Stimulated activated CD8-positive, alpha-beta memory T cell treated with anti-CD3 and anti-CD28 coated beads, Interleukin-2, amount 100 ng/mL, for 1 hour (primary cell): ENCODE results near the gene CAPZA1.
A peak's percentile ranks its signal among the peaks of the same experiment; 100 is the strongest.

ENCODE experiments used
- DNase-seq, 2 donors: peaks; one replicate each; pipeline ENCODE4 v3.0.0-alpha.2; 2020; ENCODE audit warnings: low read depth in 2 of 2

CAPZA1 gene

DNA sequence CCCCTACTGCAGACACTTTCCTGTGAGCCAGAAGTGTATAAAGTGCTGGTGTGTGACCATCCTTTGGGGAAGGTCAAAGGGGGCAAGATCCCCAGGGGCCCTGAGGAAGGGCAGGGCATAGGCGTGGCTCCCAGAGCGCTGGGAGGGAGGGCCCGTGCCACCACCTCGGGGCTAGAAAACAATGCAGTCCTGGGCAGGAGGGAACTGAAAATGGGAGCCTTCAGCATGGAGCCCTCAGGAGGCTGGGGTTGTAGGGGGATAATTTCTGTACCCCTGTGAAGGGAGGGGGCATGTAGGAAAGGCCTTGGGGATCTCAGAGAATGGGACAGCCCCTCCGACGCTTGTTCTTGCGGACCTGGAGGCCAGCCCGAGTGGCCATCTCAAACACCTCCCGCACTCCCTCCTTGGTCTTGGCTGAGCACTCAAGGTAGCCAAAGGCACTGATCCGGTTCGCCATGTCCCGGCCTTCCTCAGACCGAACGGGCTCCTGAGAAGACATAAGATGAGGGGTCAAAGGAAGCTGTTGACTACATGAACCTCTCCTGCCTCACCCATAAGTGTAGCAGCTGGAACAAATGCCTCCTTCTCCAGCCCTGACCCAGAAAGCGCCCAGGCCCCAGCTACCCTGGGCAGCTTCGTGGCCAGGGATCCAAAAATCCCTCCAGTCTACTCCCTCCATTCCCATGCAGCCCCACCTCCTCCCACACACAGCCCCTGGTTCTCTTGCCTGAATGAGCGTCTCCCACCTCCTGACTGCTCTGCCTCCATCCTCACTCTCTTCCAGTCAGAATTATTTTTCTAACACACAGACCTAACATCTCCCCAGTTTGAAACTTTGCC, 81.8 kb downstream of the CAPZA1 start:
- DNase-seq: no peak

DNA sequence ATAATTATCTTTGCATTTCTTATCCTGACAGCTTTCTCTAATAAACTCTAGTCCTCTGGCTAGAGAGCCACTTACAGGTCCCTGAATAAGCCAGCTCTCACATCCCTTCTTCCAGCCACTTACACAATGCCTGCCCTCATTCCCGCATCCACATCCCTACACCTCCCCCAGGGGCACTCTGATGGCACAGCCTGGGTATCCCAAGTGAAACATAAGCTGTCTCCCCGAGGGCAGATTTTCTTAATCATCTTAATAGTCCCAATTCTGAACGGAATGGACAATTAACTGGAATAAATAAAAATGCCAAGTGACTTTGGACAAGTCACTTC, 82.4 kb downstream of the CAPZA1 start:
- no peak for DNase-seq

DNA sequence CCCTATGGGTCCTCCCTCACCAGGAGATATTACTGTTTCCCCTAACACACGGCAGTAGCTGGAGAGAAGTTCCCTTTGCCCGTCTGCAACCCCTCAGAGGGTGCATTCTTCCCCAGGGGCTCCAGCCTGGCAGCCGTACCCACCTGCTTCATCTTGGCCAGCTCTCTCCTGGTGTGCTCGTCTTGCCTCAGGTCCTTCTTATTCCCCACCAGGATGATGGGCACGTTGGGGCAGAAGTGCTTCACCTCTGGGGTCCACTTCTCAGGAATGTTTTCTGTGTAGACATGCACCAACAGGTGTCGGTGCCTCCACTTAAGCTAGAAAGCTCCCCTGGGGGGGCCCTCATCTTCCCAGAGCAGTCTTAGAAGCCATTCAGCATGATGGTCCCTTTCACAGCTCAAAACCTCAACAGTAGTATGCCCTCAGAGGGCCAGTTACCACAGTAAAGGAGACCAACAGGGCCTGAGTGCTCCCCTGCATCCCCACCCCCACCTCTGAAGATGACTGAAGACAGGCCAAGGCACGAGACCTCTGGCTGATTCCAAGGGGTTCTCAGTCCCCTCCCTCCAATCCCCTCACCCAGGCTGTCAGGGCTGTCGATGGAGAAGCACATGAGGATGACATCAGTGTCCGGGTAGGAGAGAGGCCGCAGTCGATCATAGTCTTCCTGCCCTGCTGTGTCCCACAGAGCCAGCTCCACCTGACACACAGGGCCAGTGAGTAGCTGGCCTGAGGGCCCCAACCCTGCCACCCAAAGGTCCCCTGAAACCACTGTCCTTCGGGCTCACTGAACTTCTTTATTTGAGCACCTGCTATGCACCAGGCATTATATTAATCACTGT, 83.0 kb downstream of the CAPZA1 start:
- DNase-seq: no peak

DNA sequence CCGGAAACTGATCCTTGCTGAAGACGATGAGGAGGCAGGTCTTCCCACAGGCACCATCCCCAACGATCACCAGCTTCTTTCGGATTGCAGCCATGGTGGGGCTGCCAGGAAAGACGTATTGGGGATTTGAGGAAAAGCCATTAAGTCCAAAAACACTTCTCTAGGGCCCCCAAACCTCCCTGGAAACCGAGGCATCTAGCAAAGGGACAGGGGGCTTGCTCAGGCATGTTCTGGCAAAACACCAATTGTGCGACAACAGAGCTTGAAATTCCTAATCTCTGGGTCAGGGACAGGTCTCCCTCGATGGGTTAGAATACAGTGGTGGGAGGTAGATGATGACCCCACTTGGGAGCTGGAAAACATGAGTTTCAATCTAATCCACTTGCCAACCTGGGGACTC, 84.1 kb downstream of the CAPZA1 start:
- no peak for DNase-seq

DNA sequence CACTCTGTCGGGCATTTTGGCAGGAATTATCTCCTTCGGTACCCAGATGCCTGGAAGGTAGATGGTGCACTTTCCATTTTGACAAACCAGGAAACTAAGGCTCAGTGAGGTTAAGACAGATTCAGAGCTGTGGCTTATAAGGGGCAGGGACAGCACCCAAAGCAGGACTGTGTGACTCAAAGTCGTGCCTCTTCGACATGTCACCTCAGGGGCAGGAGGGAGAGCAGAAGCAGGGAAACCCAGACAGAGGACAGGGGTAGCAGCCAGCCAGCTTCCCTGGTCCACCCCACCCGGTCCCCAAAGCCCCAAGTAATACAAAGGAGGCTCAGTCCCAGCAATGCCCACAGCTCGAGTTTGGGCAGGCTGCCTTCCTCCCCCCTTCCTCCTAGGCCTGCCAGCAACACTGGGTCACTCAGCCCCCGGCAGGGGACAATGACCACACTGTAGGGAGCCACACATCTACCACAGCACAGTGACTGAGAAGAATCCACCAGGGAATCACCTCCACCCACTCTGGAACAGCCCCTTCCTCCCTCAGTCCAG, 84.8 kb downstream of the CAPZA1 start:
- DNase-seq: no peak

DNA sequence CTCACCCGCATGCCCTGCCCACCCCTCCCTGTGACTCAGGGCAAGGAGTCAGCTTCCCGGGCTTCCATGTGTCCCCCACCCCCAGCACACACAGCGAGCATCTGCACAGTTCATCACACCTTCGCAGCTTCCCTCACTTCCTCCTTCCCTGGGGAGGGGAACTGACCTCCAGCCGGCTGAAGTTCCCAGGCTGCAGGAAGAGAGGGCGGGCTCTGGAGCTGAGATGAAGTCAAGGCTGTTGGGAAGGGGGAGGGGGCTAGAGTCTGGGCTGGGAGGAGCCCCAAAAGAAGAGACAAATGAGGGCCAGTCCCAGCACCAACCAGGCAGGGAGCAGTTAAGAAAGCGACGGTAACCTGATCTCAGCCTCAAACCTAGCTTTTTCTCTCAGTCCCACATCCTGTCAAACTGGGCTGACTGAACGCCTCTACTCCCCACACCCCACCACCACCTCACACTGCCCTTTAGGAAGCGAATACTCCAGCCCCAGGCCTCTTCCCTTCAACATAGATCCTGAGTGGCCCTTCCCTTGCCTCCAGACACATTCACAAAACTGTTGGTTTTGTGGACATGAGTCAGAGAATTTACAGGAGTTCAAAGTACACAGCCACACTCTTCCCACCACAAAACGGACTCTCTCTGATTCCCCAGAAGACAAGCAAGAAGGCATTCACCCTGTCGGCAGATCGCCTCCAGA, 85.4 kb downstream of the CAPZA1 start:
- no peak for DNase-seq

DNA sequence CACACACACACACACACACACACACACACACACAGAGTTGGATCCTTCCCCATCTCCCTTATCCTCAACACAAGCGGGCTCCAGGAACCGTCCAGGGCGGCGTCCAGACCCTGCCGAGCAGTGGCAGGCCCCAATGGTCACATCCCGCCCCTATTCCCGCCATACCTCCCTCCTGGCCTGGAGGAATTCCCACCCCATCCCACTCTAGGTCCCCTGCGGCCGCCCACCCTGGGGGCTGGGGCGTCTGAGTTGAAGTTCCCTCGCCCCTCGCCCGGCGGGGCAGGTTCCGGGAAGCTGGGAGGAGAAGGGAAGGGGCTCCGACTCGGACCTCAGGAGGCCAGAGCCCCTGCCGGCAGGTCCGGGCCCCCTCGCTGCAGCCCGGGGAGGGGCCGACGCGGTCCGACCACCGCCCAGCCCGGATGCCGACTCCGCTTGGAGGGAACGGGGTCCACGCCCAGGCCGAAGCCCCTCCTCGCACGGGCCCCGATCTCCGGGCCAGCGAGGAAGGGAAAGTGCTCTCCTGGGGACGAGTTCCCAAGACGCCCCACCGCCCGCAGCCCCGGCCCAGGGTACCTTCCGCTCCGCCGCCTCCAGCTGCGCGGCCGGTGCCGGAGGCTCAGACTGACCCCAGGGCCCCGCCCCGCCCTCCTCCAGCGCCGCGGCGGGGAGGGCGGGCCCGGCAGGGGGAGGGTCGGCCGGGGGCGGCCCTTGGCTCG, 87.0 kb downstream of the CAPZA1 start, which contains the start of gene RHOC:
Gene RHOC (minus strand): TSS at position 623 of the 716 bp plus-strand sequence. CDS start 3,328 bp downstream, outside the sequence.
- no peak for DNase-seq

DNA sequence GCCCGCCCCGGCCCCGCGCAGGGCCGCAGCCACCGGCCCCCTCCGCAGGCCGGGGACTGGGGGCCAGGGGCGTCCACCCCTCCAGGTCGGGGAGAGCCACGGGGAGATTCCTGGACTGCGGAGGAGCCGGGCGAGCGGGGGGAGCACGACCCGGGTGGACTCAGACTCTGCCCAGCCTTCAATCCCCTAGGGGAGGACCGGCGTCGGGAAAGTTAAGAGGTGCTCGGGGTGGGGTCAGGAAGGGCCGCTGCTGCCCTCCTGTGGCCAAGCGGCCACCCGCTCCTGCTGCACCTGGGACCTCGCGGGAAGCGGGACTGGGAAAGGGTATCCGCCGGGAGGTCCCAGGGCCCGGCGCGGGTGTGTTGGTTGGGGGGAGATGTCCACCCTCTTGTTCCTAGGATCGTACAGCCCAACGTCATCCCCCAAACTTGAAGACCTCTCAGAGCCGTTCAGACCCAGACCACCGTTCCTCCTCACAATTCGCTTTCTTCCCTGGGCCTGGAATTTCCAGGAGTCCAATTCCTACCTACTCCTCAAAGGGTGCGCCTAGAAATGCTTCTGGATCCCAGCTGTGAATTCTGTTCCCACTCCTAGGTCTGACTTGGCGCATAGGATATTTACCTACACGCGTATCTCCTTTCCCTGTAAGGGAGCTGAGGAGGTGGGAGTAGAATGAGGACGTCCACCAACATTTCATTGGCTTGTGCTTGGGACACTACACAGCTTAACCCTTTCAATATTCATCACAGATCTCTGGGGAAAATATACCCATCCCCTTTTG, 87.8 kb downstream of the CAPZA1 start:
- DNase-seq: peak; percentile 30 to 46

DNA sequence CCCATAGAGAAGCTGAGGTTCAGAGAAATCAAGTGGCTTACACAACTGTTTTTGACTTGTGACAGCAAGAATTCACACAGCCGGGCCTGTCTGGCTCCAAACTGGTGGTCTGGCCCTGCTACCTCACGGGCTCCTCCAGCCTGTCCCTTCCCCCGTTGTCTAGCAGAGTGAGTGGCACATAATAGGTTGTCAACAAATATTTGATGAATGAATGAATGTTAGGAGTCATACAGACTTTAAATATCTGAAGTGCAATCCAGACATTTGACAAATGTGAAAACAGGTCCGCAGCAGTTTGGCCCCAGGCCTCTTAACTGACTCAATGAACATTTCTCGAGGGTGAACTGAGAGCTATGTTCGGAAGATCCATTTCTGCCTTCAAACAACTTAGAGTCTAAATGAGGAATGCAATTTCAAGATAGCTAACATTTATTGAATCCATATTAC, 88.4 kb downstream of the CAPZA1 start:
- no peak for DNase-seq

DNA sequence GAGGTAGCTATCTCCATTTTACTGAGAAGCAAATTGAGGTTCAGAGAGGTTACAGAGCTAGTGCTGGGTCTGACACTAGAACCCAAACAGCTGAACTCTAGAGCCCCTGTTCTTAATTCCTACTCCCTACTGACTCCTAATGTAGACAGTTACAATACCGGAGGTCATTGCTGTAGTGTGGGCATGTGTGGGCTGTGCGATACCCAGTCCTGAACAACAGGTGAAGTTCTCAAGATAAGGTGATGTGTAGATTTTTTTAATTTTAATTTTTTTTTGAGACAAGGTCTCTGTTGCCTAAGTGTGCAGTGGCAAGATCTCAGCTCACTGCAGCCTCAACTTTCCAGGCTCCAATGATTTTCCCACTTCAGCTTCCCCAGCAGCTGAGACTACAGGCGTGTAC, 88.9 kb downstream of the CAPZA1 start:
- no peak for DNase-seq

DNA sequence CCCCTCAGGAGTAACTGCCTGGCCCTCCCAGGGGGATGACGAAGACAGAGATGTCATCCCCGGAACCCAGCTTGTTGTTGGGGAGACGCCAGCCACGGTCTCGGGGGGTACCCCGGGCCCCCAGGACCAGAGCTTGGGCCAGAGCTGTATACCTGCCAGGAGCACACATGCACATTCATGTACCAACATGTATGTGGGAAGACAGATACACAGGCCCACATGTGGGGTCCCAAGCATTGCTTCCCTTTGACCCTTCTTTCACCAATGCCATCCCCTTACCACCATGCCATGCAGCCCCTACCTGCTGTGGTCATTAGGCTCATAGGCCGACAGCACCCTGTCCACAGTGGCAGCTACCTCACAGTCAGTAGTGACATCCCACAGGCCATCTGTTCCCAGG, 90.5 kb downstream of the CAPZA1 start:
- no peak for DNase-seq

DNA sequence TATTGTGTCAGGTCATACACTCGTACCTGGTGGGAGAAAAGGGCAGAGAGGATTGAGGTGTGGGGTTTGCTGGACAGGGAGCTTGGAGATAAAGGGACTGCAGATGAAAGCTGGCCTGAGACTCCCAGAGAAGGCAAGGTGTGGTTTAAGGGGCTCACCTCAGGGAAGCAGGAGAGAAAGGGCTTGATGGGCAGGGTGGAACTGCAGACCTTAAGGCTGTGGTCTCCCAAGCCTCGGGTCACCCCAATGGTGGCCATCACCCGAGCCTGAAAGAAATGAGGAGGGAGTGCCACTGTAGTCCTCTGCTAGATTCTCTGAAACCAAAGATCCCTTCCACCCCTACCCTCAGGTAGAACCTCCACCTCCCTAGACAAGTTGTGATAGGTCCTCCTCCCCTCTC, 91.0 kb downstream of the CAPZA1 start:
- DNase-seq: no peak

DNA sequence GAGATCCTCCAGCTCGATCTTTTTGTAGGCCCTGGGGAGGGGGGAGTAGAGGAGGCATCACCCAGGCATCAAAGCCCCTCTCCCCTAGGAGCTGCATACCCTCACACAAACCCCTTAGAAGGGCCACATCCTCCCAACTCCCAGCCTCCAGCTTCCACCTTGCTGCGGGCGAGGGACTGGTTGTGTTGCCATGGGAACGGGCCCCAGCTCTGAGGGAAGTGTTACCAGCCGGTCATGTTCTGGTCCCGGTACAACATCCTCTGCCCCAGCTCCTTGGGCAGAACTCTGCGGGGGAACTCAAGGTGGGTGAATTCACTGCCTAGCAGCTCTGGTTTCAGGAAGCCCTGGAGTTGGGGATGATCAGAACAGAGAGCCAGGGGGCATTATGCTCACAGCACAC, 91.4 kb downstream of the CAPZA1 start:
- no peak for DNase-seq

DNA sequence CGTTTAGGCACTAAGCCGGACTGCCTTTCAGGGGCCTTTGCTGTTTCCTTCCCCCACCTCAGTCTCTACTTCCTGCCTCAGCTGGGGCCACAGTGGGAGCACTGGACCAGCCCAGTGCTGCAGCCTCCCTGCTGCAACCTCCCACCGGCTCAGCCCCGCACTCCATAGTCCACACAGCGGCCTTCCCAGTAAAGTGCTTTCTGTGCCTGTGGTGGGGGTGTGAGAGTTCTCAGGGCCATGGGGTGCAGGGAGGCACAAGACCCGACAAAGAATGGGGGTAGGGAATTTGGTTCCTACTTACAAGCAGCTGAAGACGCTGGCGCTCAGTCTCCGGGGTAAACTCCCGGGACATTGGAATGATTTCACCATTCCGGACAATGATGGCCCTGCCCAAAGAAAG, 92.0 kb downstream of the CAPZA1 start:
- DNase-seq: no peak

DNA sequence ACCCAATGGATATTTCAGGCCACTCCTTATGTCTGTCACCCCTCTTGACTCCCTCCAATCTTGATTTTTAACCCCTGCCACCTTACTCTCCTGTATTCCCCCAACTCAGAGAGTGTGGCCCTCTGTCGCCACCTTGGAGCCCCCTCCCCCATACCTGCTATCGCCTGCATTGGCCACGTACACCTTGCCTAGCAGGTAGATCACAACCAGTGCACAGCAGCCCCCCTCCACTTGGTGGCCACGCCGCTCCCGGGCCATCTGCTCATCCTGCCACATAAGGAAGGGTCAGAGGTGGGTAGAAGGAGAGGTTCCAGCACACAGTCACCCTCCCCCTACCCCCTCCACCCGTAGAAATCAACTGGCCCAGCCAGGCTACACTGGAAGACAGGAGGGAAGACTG, 92.6 kb downstream of the CAPZA1 start:
- DNase-seq: no peak

DNA sequence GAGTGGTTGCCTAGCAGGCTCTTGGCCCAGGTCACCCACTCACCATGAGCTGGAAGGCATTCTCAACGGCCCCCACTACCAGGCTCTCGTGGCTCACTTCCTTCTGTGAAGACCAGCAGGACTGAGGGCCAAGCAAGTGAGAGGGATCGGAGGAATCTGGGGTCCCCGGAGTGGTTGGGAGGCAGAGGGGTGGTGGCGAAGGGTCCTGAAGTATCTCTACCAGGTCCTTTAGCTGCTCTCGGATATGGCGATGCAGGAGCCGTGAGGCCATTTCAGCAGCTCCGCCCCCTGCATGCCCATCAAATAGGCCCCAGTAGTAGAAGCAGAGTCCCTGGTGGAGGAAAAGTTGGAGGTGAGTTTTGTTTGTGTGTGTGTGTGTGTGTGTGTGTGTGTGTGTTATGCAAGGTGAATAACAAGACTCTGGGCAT, 93.1 kb downstream of the CAPZA1 start:
- no peak for DNase-seq

DNA sequence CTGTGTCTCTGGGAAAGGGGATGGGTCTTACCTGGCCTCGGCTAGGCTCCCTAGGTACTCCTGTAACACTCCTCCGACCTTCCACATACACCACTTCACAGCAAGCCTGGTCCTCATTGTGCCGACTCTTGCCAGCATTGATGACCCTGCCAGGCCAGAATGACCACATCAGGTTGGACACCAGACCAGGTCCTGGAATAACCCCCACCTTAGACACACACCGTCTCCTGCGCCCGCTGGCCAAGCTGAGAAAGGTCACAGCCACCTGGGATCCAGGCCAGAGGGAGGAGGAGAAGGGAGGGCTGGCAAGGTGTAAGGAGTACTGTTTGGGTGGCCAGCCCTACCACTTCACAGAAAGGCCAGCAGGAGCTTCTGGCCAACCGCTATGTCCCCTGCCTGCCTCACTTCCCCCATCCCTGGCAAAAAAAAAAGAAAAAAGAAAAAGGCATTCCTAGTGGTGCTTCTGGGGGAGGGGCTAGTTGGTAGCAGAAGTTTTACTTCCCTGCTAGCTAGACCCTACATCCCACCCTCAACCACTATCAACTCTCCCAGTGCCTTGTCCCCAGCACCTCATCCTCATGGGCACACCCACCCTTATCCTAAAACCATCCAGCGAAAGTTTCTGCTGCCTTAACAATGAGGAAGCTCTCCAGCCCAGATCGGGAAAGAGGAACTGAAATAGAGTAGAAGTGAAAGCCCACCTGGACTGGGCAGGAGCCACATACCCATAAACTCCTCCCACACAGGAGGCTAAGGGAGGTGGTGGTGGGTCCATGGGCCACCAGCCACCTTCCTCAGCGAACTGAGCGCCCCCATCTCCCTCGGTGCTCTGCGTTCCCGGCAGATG, 94.1 kb downstream of the CAPZA1 start:
- DNase-seq: no peak

DNA sequence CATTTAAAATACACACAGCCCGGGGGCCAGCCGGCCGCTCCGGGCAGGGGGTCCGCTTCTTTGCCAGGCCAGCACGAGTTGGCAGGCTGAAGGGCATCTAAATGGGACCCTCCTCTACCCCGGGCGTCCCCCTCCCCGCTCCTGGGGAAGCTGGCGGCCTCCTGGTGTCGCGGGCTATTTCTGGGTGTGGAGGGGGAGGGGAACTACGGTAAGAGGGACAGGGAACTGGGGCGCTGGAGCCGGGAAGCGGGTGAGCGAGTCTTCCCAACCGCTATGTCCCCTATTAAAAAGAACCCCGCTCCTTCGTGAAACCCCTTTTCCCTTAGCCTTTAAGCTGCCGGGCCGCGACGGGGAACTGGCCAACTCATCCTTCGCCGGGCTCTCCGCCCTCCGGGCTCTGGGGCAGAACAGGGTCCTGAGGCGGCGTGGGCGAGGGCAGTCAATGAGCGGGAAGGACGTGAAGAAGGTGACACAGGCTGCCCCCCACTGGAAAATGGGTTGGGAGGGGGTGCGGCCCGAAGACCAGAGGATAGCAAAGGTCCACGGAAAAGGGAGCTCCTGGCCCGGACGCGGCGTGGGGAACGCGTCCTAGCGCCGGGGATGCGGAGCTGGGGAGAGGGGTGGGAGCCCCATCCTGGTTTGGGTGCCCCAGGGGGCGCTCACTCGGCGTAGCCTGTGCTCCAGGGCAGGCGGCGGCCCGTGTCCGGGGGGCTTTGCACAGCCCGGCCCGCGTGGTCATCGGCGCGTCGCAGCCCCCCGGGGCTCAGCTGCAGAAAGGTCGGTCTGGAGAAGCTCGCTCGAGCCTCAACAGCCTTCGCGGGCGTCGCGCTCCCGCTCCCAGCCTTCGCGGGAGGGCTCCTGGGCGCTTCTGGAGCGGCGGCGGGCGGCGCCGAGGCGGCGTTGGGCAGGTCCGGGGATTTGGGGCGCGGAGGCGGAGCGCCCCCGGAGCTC, 95.0 kb downstream of the CAPZA1 start:
- no peak for DNase-seq
